HepG2 (cell line): ENCODE results near the gene FLYWCH1. TPM values are rescaled to one million over a fixed set of nuclear protein-coding genes. Genes with fewer than 3 reads are reported as not detected.

Source experiments
- DR1 ChIP-seq: sonication (generic); formaldehyde crosslinking; IDR thresholded peaks from 2 replicates; pipeline ENCODE4 v1.8.0; 2021; ENCODE audit warnings: mild to moderate bottlenecking, missing genetic modification reagents, inconsistent platforms
- GATAD1 ChIP-seq: IDR thresholded peaks from 2 replicates; pipeline ENCODE4 v1.6.1; 2016; ENCODE audit warnings: missing genetic modification reagents, missing compliant biosample characterization
- KDM5B ChIP-seq: sonication (generic); formaldehyde crosslinking; IDR thresholded peaks from 2 replicates; pipeline ENCODE4 v1.4.0; 2020; ENCODE audit warnings: missing genetic modification reagents, mild to moderate bottlenecking, borderline replicate concordance
- MAZ ChIP-seq, 2 experiments: sonication (generic) in 1 of 2; formaldehyde crosslinking in 1 of 2; IDR thresholded peaks; 2 replicates each; pipeline versions ENCODE4 v1.5.0 to v1.6.1; 2012 to 2020; ENCODE audit warnings: low read depth in 2 of 2, mild to moderate bottlenecking in 2 of 2, borderline replicate concordance in 1 of 2, improper control_type of control experiment in 1 of 2, low read length in 1 of 2, missing genetic modification reagents in 1 of 2, moderate library complexity in 1 of 2
- RBFOX2 ChIP-seq: fragments of 200-400 bp; formaldehyde crosslinking; IDR thresholded peaks from 2 replicates; pipeline ENCODE4 v1.6.1; 2017; ENCODE audit warnings: low read depth, mild to moderate bottlenecking, low read length
- ZNF274 ChIP-seq: sonication (generic); formaldehyde crosslinking; IDR thresholded peaks from 2 replicates; pipeline ENCODE4 v1.5.1; 2020; ENCODE audit warnings: mild to moderate bottlenecking, missing genetic modification reagents
- ZNF598 ChIP-seq: sonication (generic); formaldehyde crosslinking; IDR thresholded peaks from 2 replicates; pipeline ENCODE4 v1.5.1; 2020; ENCODE audit warnings: mild to moderate bottlenecking, missing genetic modification reagents, borderline replicate concordance
- ZNF605 ChIP-seq: sonication (generic); formaldehyde crosslinking; IDR thresholded peaks from 2 replicates; pipeline ENCODE4 v1.8.0; 2022; ENCODE audit warnings: mild to moderate bottlenecking, missing genetic modification reagents
- ZNF607 ChIP-seq: sonication (generic); formaldehyde crosslinking; IDR thresholded peaks from 2 replicates; pipeline ENCODE4 v1.5.1; 2020; ENCODE audit warnings: missing genetic modification reagents, mild to moderate bottlenecking, borderline replicate concordance
- ZNF766 ChIP-seq: sonication (generic); formaldehyde crosslinking; IDR thresholded peaks from 2 replicates; pipeline ENCODE4 v1.5.0; 2020; ENCODE audit warnings: missing genetic modification reagents, borderline replicate concordance
- ZNF883 ChIP-seq: sonication (generic); formaldehyde crosslinking; IDR thresholded peaks from 2 replicates; pipeline ENCODE4 v1.5.1; 2020; ENCODE audit warnings: mild to moderate bottlenecking, missing genetic modification reagents; ENCODE audit errors: not compliant biosample characterization
- ZSCAN12 ChIP-seq: sonication (generic); formaldehyde crosslinking; IDR thresholded peaks from 2 replicates; pipeline ENCODE4 v1.9.0; 2021; ENCODE audit warnings: mild to moderate bottlenecking, missing genetic modification reagents
- polyA plus RNA-seq, 8 experiments: library from polyadenylated mRNA; depleted of rRNA in 3 of 8; stranded (reverse) in 7 of 8; unstranded in 1 of 8; fragments of >200 nt; fragmentation: Illumina TruSeq in 4 of 8; extraction: Trizol in 4 of 8; gene quantifications; 2 replicates each; pipeline versions ENCODE4 v1.2.1 to v1.2.3, GENCODE V29; 2011 to 2016; ENCODE audit warnings: low read depth in 4 of 8, missing spikeins in 1 of 8, mixed read lengths in 1 of 8; ENCODE audit not compliant: insufficient read depth in 1 of 8
- total RNA-seq, 5 experiments: library from RNA; depleted of rRNA; stranded (reverse); fragments of >200 nt; fragmentation: Illumina TruSeq; extraction: Trizol; gene quantifications; 2 replicates each; pipeline ENCODE4 v1.2.3, GENCODE V29; 2016; ENCODE audit warnings: low read depth in 1 of 5
- TF ChIP-seq, protein P1 (sequence below): IDR thresholded peaks from 2 replicates; pipeline ENCODE4 v1.6.1; 2016; ENCODE audit warnings: missing genetic modification reagents, missing compliant biosample characterization

FLYWCH1 gene
- total and polyA plus RNA-seq, 2 of the 13 experiments (the other 11 are each of a cell fraction or from before 2014, with no cell fraction given) = 7.3 to 12.4 TPM

DNA sequence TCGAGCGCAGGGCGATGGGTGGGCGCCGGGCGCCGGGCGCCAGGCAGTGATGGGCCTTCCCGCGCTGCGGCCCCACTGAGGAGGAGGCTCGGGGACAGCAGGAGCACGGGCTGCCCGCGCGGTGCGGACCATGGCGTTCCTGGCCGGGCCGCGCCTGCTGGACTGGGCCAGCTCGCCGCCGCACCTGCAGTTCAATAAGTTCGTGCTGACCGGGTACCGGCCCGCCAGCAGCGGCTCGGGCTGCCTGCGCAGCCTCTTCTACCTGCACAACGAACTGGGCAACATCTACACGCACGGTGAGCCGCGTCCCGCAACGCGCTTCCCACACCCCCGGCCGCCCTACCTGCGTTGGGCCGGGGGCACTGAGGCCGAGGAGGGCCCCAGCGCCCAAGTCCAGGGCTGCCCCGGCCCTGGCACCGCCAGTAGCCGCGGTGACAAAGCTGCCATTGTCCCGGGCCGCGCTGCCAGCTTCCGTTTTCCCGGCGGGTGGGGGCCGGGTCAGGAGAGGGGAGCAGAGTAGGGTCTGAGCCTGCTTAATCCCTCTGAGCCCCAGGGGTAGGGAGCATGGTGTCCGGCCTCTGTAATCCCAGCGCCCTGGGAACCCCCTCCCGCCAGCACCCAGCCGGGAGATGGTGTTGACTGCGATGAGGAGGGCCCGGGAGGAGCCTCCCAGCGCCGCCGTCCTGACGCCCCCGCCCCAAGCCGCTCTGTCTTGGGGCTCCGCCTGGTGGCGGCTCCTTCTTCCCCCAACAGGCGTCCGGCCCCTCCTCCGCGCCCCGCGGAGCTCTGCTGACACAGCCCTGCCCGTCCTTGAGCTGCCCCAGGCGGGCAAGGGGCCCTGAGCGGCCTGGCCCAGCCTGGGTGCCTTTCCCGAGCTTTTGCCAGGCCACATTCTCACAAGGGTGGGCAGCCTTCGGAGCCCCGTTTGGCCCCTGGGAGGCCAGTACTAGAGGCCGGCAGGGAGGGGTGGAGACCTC is 58.1 kb downstream of the FLYWCH1 start (continued):
- TF ChIP-seq ZSCAN12 (CRISPR knock-in tag) = 0 out of 2 replicates have a peak, but pooled peaks have one; percentile 42
- TF ChIP-seq DR1 = peak; percentile 59
- peak; percentile 75 for TF ChIP-seq RBFOX2
- TF ChIP-seq ZNF605 (CRISPR knock-in tag) = 0 out of 2 replicates have a peak, but pooled peaks have one; percentile 66
- peak; percentile 20 for TF ChIP-seq ZNF883 (CRISPR knock-in tag)
- peak; percentile 85; the same call in 1 of the 2 replicates for TF ChIP-seq MAZ (IDR thresholded peaks at IDR 0.05; ENCODE audit: borderline replicate concordance, low read depth, low read length)
- 0 out of 2 replicates have a peak, but pooled peaks have one; percentile 22 for TF ChIP-seq MAZ (CRISPR knock-in tag; IDR thresholded peaks at IDR 0.05; ENCODE audit: low read depth)
- TF ChIP-seq, protein P1, sequence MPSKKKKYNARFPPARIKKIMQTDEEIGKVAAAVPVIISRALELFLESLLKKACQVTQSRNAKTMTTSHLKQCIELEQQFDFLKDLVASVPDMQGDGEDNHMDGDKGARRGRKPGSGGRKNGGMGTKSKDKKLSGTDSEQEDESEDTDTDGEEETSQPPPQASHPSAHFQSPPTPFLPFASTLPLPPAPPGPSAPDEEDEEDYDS = peak; percentile 22; the same call in 1 of the 2 replicates
- 0 out of 2 replicates have a peak, but pooled peaks have one; percentile 24 for TF ChIP-seq ZNF598 (CRISPR knock-in tag)
- peak; percentile 21; the same call in 1 of the 2 replicates for TF ChIP-seq KDM5B (CRISPR knock-in tag)
- peak; percentile 34; the same call in 1 of the 2 replicates for TF ChIP-seq ZNF607
- 0 out of 2 replicates have a peak, but pooled peaks have one; percentile 18 for TF ChIP-seq ZNF766 (CRISPR knock-in tag)
- TF ChIP-seq ZNF274 (CRISPR knock-in tag) = peak; percentile 42; the same call in 1 of the 2 replicates
- TF ChIP-seq GATAD1 = 0 out of 2 replicates have a peak, but pooled peaks have one; percentile 28
